MM.1S (cell line): ENCODE data around the gene FMN1.
A peak's percentile ranks its signal among the peaks of the same experiment; 100 is the strongest.

Source experiments
- DNase-seq: peaks from one replicate; pipeline ENCODE4 v3.0.0-alpha.2; 2015
- H2AFZ ChIP-seq: fragments of 300-600 bp; sonication (generic); 2 replicates; pipeline ENCODE4 v1.6.0; 2016; ENCODE audit warnings: antibody characterized with exemption, low read length
- H3F3A ChIP-seq: fragments of 300-600 bp; sonication (generic); 2 replicates; pipeline ENCODE4 v1.6.1; 2016; ENCODE audit warnings: mild to moderate bottlenecking, antibody characterized with exemption, low read length, moderate library complexity, mixed read lengths; ENCODE audit not compliant: insufficient read depth
- H3K27ac ChIP-seq: fragments of 300-600 bp; sonication (generic); 2 replicates; pipeline ENCODE4 v1.5.1; 2016; ENCODE audit warnings: mild to moderate bottlenecking, low read length
- H3K27me3 ChIP-seq: fragments of 300-600 bp; sonication (generic); replicated peaks from 2 replicates; pipeline ENCODE4 v1.6.0; 2016; ENCODE audit warnings: low read length; ENCODE audit not compliant: insufficient read depth
- H3K36me3 ChIP-seq: fragments of 300-600 bp; sonication (generic); replicated peaks from 2 replicates; pipeline ENCODE4 v1.6.1; 2016; ENCODE audit warnings: mild to moderate bottlenecking, low read length, mixed read lengths; ENCODE audit not compliant: insufficient read depth
- H3K4me1 ChIP-seq: fragments of 300-600 bp; sonication (generic); 2 replicates; pipeline ENCODE4 v1.6.1; 2016; ENCODE audit warnings: low read length, mixed read lengths
- H3K4me2 ChIP-seq: fragments of 300-600 bp; sonication (generic); 2 replicates; pipeline ENCODE4 v1.6.0; 2016; ENCODE audit warnings: low read depth, low read length
- H3K4me3 ChIP-seq: fragments of 300-600 bp; sonication (generic); 2 replicates; pipeline ENCODE4 v1.5.1; 2016; ENCODE audit warnings: low read length, mixed read lengths
- H3K79me2 ChIP-seq: fragments of 300-600 bp; sonication (generic); 2 replicates; pipeline ENCODE4 v1.6.1; 2016; ENCODE audit warnings: mixed run types, low read length, mixed read lengths
- H3K9ac ChIP-seq: fragments of 300-600 bp; sonication (generic); 2 replicates; pipeline ENCODE4 v1.6.1; 2016; ENCODE audit warnings: low read length, mixed read lengths
- H3K9me2 ChIP-seq: fragments of 300-600 bp; sonication (generic); replicated peaks from 2 replicates; pipeline ENCODE4 v1.6.1; 2016; ENCODE audit warnings: mild to moderate bottlenecking, low read length, mixed read lengths; ENCODE audit not compliant: insufficient read depth
- H3K9me3 ChIP-seq: fragments of 300-600 bp; sonication (generic); replicated peaks from 2 replicates; pipeline ENCODE4 v1.6.1; 2016; ENCODE audit warnings: mild to moderate bottlenecking, low read length, mixed read lengths; ENCODE audit not compliant: insufficient read depth
- H4K20me1 ChIP-seq: fragments of 300-600 bp; sonication (generic); 2 replicates; pipeline ENCODE4 v1.6.1; 2016; ENCODE audit warnings: mild to moderate bottlenecking, low read length, moderate library complexity, mixed read lengths; ENCODE audit not compliant: insufficient read depth
- CTCF ChIP-seq: fragments of 300-600 bp; sonication (generic); IDR thresholded peaks from 2 replicates; pipeline ENCODE4 v1.5.1; 2016; ENCODE audit warnings: antibody characterized with exemption, low read length, mixed read lengths
- EZH2 ChIP-seq: fragments of 300-600 bp; sonication (generic); optimal IDR thresholded peaks from 2 replicates; pipeline ENCODE3; 2017; ENCODE audit warnings: low read depth, mild to moderate bottlenecking, antibody characterized with exemption, low read length, mixed read lengths
- EZH2phosphoT487 ChIP-seq: fragments of 300-600 bp; sonication (generic); IDR thresholded peaks from 2 replicates; pipeline ENCODE4 v1.6.1; 2018; ENCODE audit warnings: antibody characterized with exemption, low read length

Gene FMN1

GRCh38 chr15:33009603-33010002 is 184.9 kb downstream of the FMN1 start:
- H3K79me2 ChIP-seq: peaks cover 17% of the 10 kb centered on the region
- no peaks in the 10 kb centered on the region for H3K9me3 ChIP-seq
- peak overlapping the region; percentile 96 for H3K27ac ChIP-seq
- H3K9ac ChIP-seq: peak overlapping the region; percentile 82; the same call in 1 of the 2 replicates
- peaks cover 46% of the 10 kb centered on the region for H3F3A ChIP-seq
- DNase-seq: no peak
- no peak for TF ChIP-seq CTCF
- TF ChIP-seq EZH2: no peak
- TF ChIP-seq EZH2phosphoT487: no peak
- H3K36me3 ChIP-seq: no peaks in the 10 kb centered on the region
- H3K4me1 ChIP-seq: peaks cover 14% of the 10 kb centered on the region
- H3K4me3 ChIP-seq: no peak overlapping the region
- no peaks in the 10 kb centered on the region for H3K27me3 ChIP-seq
- H3K4me2 ChIP-seq: peak overlapping the region; percentile 72
- H4K20me1 ChIP-seq: no peaks in the 10 kb centered on the region
- H3K9me2 ChIP-seq: no peaks in the 10 kb centered on the region
- H2AFZ ChIP-seq: no peak overlapping the region

- Histone ChIP-seq H3K4me3 (peak overlapping the region; percentile 60), H4K20me1 (no peaks in the 10 kb centered on the region), H3K79me2 (peaks cover 17% of the 10 kb centered on the region), H3K36me3 (no peaks in the 10 kb centered on the region), H3K27ac (peak overlapping the region; percentile 96), H3F3A (peaks cover 46% of the 10 kb centered on the region), H3K9me2 (no peaks in the 10 kb centered on the region), H3K9ac (peak overlapping the region; percentile 82), H3K9me3 (no peaks in the 10 kb centered on the region), H2AFZ (peak overlapping the region; percentile 14; the same call in 1 of the 2 replicates), H3K27me3 (no peaks in the 10 kb centered on the region), H3K4me1 (peaks cover 14% of the 10 kb centered on the region), H3K4me2 (peak overlapping the region; percentile 72)
- TF ChIP-seq EZH2phosphoT487 (no peak), EZH2 (no peak), CTCF (no peak)
- no peak for DNase-seq
These were observed 185.5 kb downstream of the FMN1 start for GRCh38 chr15:33009026-33009425.

- Histone ChIP-seq H3K9me2 (no peaks in the 10 kb centered on the region), H3K4me2 (peak overlapping the region; percentile 72), H3K9me3 (no peaks in the 10 kb centered on the region), H3K27ac (peak overlapping the region; percentile 96), H3K9ac (peak overlapping the region; percentile 82), H3K36me3 (no peaks in the 10 kb centered on the region), H2AFZ (peak overlapping the region; percentile 14; the same call in 1 of the 2 replicates), H3K79me2 (peaks cover 17% of the 10 kb centered on the region), H4K20me1 (no peaks in the 10 kb centered on the region), H3K4me3 (peak overlapping the region; percentile 60), H3F3A (peaks cover 46% of the 10 kb centered on the region), H3K4me1 (peaks cover 14% of the 10 kb centered on the region), H3K27me3 (no peaks in the 10 kb centered on the region)
- TF ChIP-seq CTCF (no peak), EZH2 (no peak), EZH2phosphoT487 (no peak)
- DNase-seq: peak; percentile 82
These were observed 186.1 kb downstream of the FMN1 start for GRCh38 chr15:33008284-33008995.
